Hepatic stellate cell (primary cell): ENCODE measurements around the gene DCAF17.

Source experiments
- DNase-seq: peaks from one replicate; pipeline ENCODE4 v3.0.0; 2011; ENCODE audit warnings: low spot score

The DCAF17 gene, protein sequence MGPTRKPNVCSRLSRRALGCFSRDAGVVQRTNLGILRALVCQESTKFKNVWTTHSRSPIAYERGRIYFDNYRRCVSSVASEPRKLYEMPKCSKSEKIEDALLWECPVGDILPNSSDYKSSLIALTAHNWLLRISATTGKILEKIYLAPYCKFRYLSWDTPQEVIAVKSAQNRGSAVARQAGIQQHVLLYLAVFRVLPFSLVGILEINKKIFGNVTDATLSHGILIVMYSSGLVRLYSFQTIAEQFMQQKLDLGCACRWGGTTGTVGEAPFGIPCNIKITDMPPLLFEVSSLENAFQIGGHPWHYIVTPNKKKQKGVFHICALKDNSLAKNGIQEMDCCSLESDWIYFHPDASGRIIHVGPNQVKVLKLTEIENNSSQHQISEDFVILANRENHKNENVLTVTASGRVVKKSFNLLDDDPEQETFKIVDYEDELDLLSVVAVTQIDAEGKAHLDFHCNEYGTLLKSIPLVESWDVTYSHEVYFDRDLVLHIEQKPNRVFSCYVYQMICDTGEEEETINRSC

DNA sequence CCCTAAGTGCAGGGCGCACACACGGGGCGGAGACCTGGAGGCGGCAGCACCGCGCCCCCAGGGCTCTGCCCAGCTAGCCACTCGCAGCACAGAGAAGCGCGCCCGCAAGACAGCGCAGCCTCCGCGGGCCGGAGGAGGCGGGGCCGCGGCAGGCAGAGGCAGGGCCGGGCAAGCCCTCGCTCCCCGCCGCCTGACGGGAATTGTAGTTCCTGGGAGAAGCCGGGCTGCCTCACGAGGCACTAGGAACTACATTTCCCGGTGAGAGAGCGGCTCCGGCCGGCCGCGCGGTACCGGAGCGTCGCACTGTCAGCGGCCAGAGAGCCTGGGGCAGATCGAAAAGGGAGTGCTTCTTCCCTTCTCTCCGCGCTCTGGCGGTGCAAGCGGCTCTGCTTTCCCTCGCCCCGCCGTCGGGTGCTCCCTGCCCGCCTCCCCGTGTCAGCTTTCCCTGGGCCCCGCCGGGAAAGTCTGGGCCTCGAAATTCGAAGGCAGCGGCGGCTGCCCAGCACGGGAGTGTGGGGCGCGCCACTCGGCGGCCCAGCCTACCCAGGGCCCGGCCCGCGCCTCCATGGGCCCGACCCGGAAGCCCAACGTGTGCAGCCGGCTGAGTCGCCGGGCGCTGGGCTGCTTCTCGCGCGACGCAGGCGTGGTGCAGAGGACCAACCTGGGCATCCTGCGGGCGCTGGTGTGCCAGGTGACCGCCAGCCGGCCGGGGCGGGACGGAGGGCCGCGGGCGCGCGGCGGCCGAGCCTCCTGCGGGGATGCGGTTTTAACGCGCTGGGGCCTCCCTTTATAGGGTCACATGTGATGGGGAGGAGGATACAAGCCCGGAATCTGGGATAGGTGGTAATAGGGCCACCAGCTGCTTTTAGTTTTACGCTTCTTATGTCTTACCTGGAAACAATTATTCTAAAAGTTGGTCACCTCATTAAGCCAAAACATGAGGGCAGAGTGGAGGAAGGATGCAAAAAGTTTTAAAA, at the start of gene DCAF17:
Gene DCAF17, plus strand, starts transcription at position 214 of the 977 bp plus-strand sequence. Its CDS starts 352 bp downstream, at position 566.
- peak; percentile 88 for DNase-seq

DNA sequence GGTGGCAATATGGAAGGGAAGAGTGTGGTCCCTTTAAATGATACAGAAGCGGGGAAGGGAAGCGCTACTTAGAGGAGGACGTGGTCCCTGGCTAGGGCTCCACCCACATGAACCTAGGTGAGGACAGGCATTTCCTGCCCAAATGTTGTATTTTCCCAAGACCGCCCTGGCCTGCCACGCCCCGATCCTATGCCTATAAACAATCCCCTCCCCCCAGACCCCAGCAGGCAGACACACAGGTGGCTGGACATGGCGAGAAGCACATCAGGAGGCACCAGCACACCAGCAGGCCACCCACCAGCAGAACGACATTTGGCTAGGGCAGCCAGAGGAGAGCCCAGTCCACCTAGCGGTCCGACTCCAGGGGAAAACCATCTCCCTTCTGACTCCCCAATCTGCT, 47.4 kb upstream of the DCAF17 start:
- DNase-seq: no peak

- no peak for DNase-seq
Observed at GRCh38 chr2:171387052-171387451, 47.0 kb upstream of the DCAF17 start.

DNA sequence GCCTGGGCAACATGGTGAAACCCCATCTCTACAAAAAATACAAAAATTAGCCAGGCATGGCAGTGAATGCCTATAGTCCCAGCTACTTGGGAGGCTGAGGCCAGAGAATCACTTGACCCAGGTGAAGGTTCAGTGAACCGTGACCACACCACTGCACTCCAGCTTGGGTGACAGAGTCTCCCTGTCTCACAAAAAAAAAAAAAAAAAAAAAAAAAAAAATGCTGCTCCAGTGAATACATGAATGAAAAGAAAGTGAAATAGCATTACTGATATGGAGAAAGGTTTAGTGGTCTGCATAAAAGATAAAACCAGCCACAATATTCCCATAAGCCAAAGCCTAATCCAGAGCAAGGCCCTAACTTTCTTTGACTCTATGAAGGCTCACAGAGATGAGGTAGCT, 44.7 kb upstream of the DCAF17 start:
- no peak for DNase-seq

- no peak for DNase-seq
Observed at GRCh38 chr2:171389780-171390179, 44.2 kb upstream of the DCAF17 start.

DNA sequence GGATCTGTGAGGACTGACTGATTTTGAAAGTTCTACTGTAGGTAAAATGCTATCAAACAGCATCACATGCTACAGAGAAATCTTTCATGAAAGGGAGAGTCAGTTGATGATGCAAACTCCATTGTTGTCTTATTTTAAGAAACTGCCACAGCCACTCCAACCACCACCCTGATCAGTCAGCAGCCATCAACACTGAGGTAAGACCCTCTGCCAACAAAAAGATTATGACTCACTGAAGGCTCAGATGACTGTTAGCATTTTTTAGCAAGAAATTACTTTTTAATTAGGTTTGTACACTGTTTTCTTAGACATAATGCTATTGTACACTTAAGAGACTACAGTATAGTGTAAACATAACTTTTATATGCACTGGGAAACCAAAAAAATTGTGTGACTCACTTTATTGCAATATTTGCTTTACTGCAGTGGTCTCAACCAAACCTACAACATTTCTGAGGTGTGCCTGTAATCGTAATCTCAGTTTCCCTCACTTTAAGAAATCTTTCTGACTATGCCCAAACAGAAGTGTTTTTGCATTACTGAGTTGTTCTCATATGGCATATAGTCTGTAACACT, 43.0 kb upstream of the DCAF17 start:
- no peak for DNase-seq

GRCh38 chr2:171391532-171391931, 42.5 kb upstream of the DCAF17 start:
- DNase-seq: no peak

DNA sequence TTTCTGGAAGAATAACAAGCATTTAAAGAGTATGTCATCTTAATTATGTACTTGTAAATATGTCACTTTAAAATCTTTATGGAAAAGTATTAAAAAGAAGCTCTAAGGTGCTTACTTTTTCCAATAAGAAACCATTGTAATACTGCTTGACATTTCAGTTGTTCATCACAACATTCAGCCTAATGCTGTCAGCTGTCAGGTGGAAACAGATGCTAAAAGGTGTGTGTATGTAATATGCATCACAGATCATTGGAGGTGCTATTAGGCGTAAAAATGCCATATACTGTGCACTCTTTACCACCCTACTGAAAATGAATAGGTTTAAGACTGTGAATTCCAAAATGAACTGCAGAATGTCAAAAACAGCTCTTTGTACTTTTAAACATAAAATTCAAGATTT, 40.5 kb upstream of the DCAF17 start:
- DNase-seq: no peak

DNA sequence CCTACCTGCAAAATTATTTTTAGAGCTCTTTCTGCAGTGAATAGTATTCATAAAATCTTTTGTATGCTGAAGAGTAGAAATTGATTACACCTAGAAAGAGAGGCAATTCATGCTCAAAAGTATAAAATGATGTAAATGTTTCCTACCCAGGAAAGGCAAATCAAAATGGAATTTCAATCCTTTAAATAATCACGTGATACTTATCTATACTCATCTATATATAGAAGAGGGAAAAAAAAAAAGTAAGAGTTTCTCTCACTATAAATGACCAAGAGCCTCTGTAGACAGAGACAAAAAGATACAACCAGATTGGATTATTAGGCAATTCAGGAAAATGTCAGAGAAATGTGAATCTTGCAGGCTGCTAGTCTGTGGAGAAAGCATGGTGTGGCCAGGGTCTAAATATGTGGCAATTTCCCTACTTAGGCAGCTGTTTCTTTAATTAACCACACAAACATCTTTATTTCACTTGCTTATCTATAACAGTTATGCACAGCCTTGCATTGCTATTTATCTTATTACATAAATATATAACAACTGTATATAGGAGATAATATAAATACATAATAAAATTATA, 39.8 kb upstream of the DCAF17 start:
- no peak for DNase-seq

DNA sequence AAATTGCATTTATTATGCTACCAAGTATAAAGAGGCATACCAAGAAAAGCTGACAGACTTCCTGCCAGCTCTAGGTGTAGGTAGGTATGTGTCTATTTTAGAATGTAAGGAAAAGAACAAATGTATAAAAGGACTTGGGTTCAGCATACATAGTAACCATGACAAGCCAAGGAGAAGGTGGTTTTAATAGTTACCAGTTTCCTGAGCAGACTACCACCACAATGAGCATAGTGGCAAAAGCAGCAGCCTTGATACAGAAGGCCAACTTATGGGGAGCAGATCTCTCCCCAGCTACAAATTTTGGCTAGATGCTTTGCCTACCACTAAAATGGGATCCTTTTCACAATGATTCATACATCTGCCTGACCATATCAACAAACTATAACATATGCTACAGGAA, 34.7 kb upstream of the DCAF17 start:
- no peak for DNase-seq

GRCh38 chr2:171400395-171400794, 33.6 kb upstream of the DCAF17 start:
- DNase-seq: no peak

- DNase-seq: no peak
Observed at GRCh38 chr2:171401947-171402346, 32.1 kb upstream of the DCAF17 start.

DNA sequence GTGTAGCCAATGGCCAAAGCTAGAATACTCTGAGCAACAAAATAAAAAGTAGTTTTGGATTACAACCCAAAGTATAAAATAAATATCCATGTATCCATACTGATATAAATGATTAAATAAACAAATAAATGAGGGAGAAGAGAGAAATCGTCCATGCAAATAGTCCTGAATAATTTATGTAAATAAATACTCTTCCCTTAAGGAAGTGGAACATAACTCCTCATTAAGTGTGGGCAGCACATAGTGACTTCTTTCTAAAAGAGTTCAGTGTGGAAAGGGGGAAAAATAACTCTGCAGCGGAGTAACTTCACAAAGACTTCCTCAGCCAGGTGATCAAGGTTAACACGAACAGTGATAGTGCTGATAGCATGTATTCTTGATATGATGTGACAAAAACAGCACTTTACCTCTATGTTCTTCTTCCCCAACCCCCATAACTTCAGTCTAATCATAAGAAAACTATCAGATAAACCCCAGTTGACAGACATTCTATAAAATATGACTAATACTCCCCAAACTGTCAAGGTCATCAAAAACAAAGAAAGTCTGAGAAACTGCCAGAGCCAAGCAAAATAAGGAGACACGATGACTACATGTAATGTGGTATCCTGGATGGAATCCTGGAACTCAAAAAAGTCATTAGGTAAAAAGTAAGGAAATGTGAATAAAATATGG, 31.0 kb upstream of the DCAF17 start:
- no peak for DNase-seq

- DNase-seq: peak; percentile 26
Observed at GRCh38 chr2:171404261-171404660, 29.8 kb upstream of the DCAF17 start.

GRCh38 chr2:171404719-171405118, 29.3 kb upstream of the DCAF17 start:
- no peak for DNase-seq

DNA sequence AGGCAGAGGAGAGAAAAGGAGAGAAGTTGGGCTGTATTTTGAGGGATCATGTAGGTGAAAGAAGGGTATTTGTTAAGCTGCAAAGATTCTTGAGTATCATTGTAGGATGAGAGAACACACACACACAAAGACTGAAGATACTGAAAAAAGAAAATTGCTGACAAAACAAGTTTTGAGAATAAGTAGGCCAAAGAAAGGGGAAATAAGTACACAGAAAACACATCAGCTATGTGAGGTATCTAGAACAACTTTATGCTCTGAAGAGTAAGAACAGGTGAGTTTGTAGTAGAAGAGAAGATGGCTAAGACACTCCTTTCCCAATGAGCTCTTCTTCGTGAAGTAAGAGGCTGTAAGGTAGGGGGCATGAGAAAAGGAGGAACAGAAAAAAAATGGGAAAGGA, 28.5 kb upstream of the DCAF17 start:
- no peak for DNase-seq

DNA sequence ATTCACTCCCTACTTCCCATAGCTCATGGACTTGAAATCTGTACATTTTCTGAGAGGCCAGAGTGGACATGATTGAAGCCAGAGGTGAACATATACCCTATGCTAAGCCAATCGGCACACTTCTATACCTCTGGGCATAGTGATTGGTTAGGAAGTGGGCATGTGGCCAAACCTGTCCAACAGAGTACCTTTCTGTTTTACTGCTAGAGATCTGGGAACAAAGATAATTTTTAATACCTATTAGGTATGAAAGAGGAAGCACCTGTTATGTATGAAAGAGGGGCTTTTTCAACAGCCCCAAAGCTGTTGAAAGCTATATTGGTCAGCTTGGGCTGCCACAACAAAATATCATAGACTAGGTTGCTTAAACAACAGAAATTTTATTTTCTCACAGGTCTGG, 28.0 kb upstream of the DCAF17 start:
- DNase-seq: no peak

DNA sequence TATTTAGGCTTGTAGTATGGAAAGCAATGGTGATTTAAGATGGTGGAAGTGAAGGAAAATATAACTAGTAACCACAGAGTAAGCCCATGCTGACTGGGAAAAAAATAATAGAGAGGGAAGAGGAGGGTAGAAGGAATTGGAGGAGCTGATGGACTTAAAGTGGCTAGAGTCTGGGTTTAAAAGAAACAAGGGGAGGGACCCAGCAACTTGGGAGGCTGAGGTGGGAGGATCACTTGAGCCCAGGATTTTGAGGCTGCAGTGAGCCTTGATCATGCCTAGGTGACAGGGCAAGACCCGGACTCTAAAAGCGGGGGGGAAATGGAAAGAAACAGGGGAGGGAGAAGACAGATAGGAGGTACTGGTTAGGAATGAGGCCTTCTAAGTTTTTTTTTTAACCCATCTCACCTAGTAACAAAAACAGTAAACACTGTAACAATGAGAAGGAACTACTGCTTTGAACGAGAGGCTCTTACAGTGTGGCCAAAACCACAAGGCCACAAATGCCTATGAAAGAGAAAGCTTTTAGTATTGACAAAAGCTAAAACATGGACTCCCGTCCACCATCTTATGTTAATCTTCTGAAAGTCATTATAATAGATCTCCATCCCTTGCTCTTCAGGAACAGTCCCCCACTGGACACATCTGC, 26.9 kb upstream of the DCAF17 start:
- DNase-seq: no peak

GRCh38 chr2:171407676-171408044, 26.4 kb upstream of the DCAF17 start:
- no peak for DNase-seq

- no peak for DNase-seq
Observed at GRCh38 chr2:171409436-171409971, 24.5 kb upstream of the DCAF17 start.

DNA sequence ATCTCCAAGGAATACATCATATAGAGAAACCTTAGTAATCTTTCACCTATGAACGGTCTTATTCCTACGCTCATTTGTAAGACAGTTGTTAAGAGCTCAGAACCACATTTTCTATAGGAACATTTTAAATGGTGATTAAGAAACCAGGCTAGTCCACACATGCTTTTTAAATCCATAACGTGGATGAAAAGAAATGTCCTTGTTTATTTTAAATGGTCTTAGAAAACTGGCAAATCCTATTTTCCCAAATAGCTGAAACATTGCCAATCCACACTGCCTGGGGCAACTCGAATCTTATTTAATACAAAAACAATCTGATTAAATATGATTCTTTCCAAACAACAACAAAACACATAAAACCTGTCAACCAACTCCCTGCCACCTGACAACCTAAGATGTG, 23.9 kb upstream of the DCAF17 start:
- DNase-seq: no peak
